ENCODE data around the gene RABGEF1. TPM values are rescaled to one million over a fixed set of nuclear protein-coding genes. Genes with fewer than 3 reads are reported as not detected.
A peak's percentile ranks its signal among the peaks of the same experiment; 100 is the strongest.
"Not testable (repeated sequence)": the region's sequence is repeated elsewhere in the genome, so short reads cannot be mapped to it uniquely, and the experiment has no call there.

The RABGEF1 gene
- total RNA-seq, 1 experiment from 2014 or later: 49.5 TPM

GRCh38 chr7:66807736-66808135 is 67.2 kb downstream of the RABGEF1 start:
- Mint-ChIP-seq H3K27me3 (ENCODE audit: insufficient read depth, unreplicated experiment) (no peaks in the 10 kb centered on the region), H3K4me3 (ENCODE audit: unreplicated experiment) (no peak overlapping the region), H3K27ac (ENCODE audit: low read depth, unreplicated experiment) (peak overlapping the region; percentile 47), H3K9me3 (ENCODE audit: unreplicated experiment) (no peaks in the 10 kb centered on the region), H3K36me3 (ENCODE audit: insufficient read depth, unreplicated experiment) (peaks cover 88% of the 10 kb centered on the region), H3K4me1 (ENCODE audit: insufficient read depth, unreplicated experiment) (no peaks in the 10 kb centered on the region)
- BruUV-seq (replicated peaks): no TSS peak
- TF ChIP-seq CTCF (IDR thresholded peaks at IDR 0.05; ENCODE audit: unreplicated experiment): no peak
- ChIA-PET CTCF (no interaction called here), POLR2A (interaction anchor here (0.6 kb wide), 1 partner anchor 38 kb away, joined by 3 read pairs; no protein-coding TSS in a partner anchor)
- no peak for DNase-seq (ENCODE audit: unreplicated experiment)
- intact Hi-C loops (cut with micrococcal nuclease): no loop called here

- CTCF ChIA-PET: no interaction called here
Observed at GRCh38 chr7:66810716-66811115, 70.2 kb downstream of the RABGEF1 start.

GRCh38 chr7:66815186-66815875 is 74.8 kb downstream of the RABGEF1 start:
- H3K27me3 Mint-ChIP-seq (ENCODE audit: insufficient read depth, unreplicated experiment); H3K9me3 Mint-ChIP-seq (ENCODE audit: unreplicated experiment); H3K27ac Mint-ChIP-seq (ENCODE audit: low read depth, unreplicated experiment); intact Hi-C loops (cut with micrococcal nuclease); H3K4me1 Mint-ChIP-seq (ENCODE audit: insufficient read depth, unreplicated experiment); H3K4me3 Mint-ChIP-seq (ENCODE audit: unreplicated experiment); POLR2A ChIA-PET; DNase-seq (ENCODE audit: unreplicated experiment); BruUV-seq (replicated peaks): not testable (repeated sequence)
- peaks cover 40% of the 10 kb centered on the region for H3K36me3 Mint-ChIP-seq (ENCODE audit: insufficient read depth, unreplicated experiment)
- CTCF ChIA-PET: interaction anchor here (0.7 to 0.8 kb wide), 2 partner anchors 11 to 784 kb away, joined by 3 read pairs; no protein-coding TSS in a partner anchor

More at GRCh38 chr7:66810716-66811115, 70.2 kb downstream of the RABGEF1 start:
- DNase-seq (ENCODE audit: unreplicated experiment): no peak
- no peak for TF ChIP-seq CTCF (IDR thresholded peaks at IDR 0.05; ENCODE audit: unreplicated experiment)
- Mint-ChIP-seq H3K27me3 (ENCODE audit: insufficient read depth, unreplicated experiment) (no peaks in the 10 kb centered on the region), H3K27ac (ENCODE audit: low read depth, unreplicated experiment) (no peak overlapping the region), H3K4me1 (ENCODE audit: insufficient read depth, unreplicated experiment) (no peaks in the 10 kb centered on the region), H3K36me3 (ENCODE audit: insufficient read depth, unreplicated experiment) (peaks cover 76% of the 10 kb centered on the region), H3K4me3 (ENCODE audit: unreplicated experiment) (no peak overlapping the region), H3K9me3 (ENCODE audit: unreplicated experiment) (no peaks in the 10 kb centered on the region)
- no TSS peak for BruUV-seq (replicated peaks)
- POLR2A ChIA-PET: interaction anchor here (0.7 kb wide), 1 partner anchor 10 kb away, joined by 4 read pairs; no protein-coding TSS in a partner anchor
- intact Hi-C loops (cut with micrococcal nuclease): no loop called here

- intact Hi-C loops (cut with micrococcal nuclease): no loop called here
- Mint-ChIP-seq H3K9me3 (ENCODE audit: unreplicated experiment) (no peaks in the 10 kb centered on the region), H3K36me3 (ENCODE audit: insufficient read depth, unreplicated experiment) (peaks cover 34% of the 10 kb centered on the region), H3K4me1 (ENCODE audit: insufficient read depth, unreplicated experiment) (no peaks in the 10 kb centered on the region), H3K27ac (ENCODE audit: low read depth, unreplicated experiment) (no peak overlapping the region), H3K27me3 (ENCODE audit: insufficient read depth, unreplicated experiment) (no peaks in the 10 kb centered on the region), H3K4me3 (ENCODE audit: unreplicated experiment) (no peak overlapping the region)
- no peak for TF ChIP-seq CTCF (IDR thresholded peaks at IDR 0.05; ENCODE audit: unreplicated experiment)
- DNase-seq (ENCODE audit: unreplicated experiment): no peak
- ChIA-PET POLR2A (no interaction called here), CTCF (interaction anchor here (0.8 kb wide), 2 partner anchors 11 to 87 kb away, joined by 3 read pairs; no protein-coding TSS in a partner anchor)
- no TSS peak for BruUV-seq (replicated peaks)
Observed at GRCh38 chr7:66815951-66816350, 75.4 kb downstream of the RABGEF1 start.

- H3K9me3 Mint-ChIP-seq (ENCODE audit: unreplicated experiment); H3K4me3 Mint-ChIP-seq (ENCODE audit: unreplicated experiment); BruUV-seq (replicated peaks); DNase-seq (ENCODE audit: unreplicated experiment); H3K27me3 Mint-ChIP-seq (ENCODE audit: insufficient read depth, unreplicated experiment); intact Hi-C loops (cut with micrococcal nuclease); H3K27ac Mint-ChIP-seq (ENCODE audit: low read depth, unreplicated experiment); H3K4me1 Mint-ChIP-seq (ENCODE audit: insufficient read depth, unreplicated experiment): not testable (repeated sequence)
- ChIA-PET CTCF (interaction anchor here (0.8 kb wide), 1 partner anchor 87 kb away, joined by 3 read pairs; no protein-coding TSS in a partner anchor), POLR2A (interaction anchor here (0.6 to 0.7 kb wide), 2 partner anchors 180 to 276 kb away, joined by 3 to 5 read pairs; partner anchors contain the start of gene TYW1)
- peaks cover 28% of the 10 kb centered on the region for H3K36me3 Mint-ChIP-seq (ENCODE audit: insufficient read depth, unreplicated experiment)
Observed at GRCh38 chr7:66816658-66817057, 76.1 kb downstream of the RABGEF1 start.

- POLR2A ChIA-PET: interaction anchor here (0.7 to 0.9 kb wide), 2 partner anchors 22 to 179 kb away, joined by 3 to 5 read pairs; partner anchors contain the start of gene TYW1
- CTCF ChIA-PET; intact Hi-C loops (cut with micrococcal nuclease): not testable (repeated sequence)
Observed at GRCh38 chr7:66817208-66817795, 76.8 kb downstream of the RABGEF1 start.

GRCh38 chr7:66817956-66818355 is 77.4 kb downstream of the RABGEF1 start:
- ChIA-PET CTCF (interaction anchor here (0.6 kb wide), 1 partner anchor 783 kb away, joined by 3 read pairs; no protein-coding TSS in a partner anchor), POLR2A (interaction anchor here (0.9 kb wide), 1 partner anchor 23 kb away, joined by 3 read pairs; no protein-coding TSS in a partner anchor)
- H3K4me3 Mint-ChIP-seq (ENCODE audit: unreplicated experiment); H3K27me3 Mint-ChIP-seq (ENCODE audit: insufficient read depth, unreplicated experiment); H3K27ac Mint-ChIP-seq (ENCODE audit: low read depth, unreplicated experiment); H3K4me1 Mint-ChIP-seq (ENCODE audit: insufficient read depth, unreplicated experiment); H3K9me3 Mint-ChIP-seq (ENCODE audit: unreplicated experiment); intact Hi-C loops (cut with micrococcal nuclease); BruUV-seq (replicated peaks); DNase-seq (ENCODE audit: unreplicated experiment): not testable (repeated sequence)
- H3K36me3 Mint-ChIP-seq (ENCODE audit: insufficient read depth, unreplicated experiment): peaks cover 18% of the 10 kb centered on the region

More at GRCh38 chr7:66817208-66817795, 76.8 kb downstream of the RABGEF1 start:
- H3K4me3 Mint-ChIP-seq (ENCODE audit: unreplicated experiment); DNase-seq (ENCODE audit: unreplicated experiment); H3K4me1 Mint-ChIP-seq (ENCODE audit: insufficient read depth, unreplicated experiment); H3K9me3 Mint-ChIP-seq (ENCODE audit: unreplicated experiment); H3K27me3 Mint-ChIP-seq (ENCODE audit: insufficient read depth, unreplicated experiment); H3K27ac Mint-ChIP-seq (ENCODE audit: low read depth, unreplicated experiment); BruUV-seq (replicated peaks): not testable (repeated sequence)
- peaks cover 22% of the 10 kb centered on the region for H3K36me3 Mint-ChIP-seq (ENCODE audit: insufficient read depth, unreplicated experiment)
